DND-41 (cell line): ENCODE data around the gene NXPH1.

Experiments used
- ATAC-seq: fragments of 200-7000 bp; cut with Tn5 transposase; 3 replicates; pipeline ENCODE4 v1.9.1; 2021; ENCODE audit warnings: low read depth; ENCODE audit not compliant: insufficient read depth
- DNase-seq: peaks from one replicate; pipeline ENCODE4 v3.0.0-alpha.2; 2020
- H2AFZ ChIP-seq: 2 replicates; pipeline ENCODE4 v1.6.0; 2012; ENCODE audit warnings: low read depth, low read length
- H3K27ac ChIP-seq: 2 replicates; pipeline ENCODE4 v1.5.1; 2012; ENCODE audit warnings: low read length, inconsistent platforms
- H3K27me3 ChIP-seq: fragments of 200-600 bp; sonication (generic); 2 replicates; pipeline ENCODE4 v1.6.0; 2012; ENCODE audit warnings: low read length, mild to moderate bottlenecking, inconsistent platforms; ENCODE audit not compliant: insufficient read depth, poor library complexity
- H3K36me3 ChIP-seq: 2 replicates; pipeline ENCODE4 v1.5.1; 2012; ENCODE audit warnings: low read length, inconsistent platforms; ENCODE audit not compliant: insufficient read depth
- H3K4me1 ChIP-seq: 2 replicates; pipeline ENCODE4 v1.5.1; 2012; ENCODE audit warnings: mild to moderate bottlenecking, low read length; ENCODE audit not compliant: insufficient read depth
- H3K4me2 ChIP-seq: 2 replicates; pipeline ENCODE4 v1.6.0; 2012; ENCODE audit warnings: mild to moderate bottlenecking, moderate library complexity, low read length, inconsistent platforms; ENCODE audit not compliant: insufficient read depth
- H3K4me3 ChIP-seq, 2 experiments: fragments of 200-600 bp in 1 of 2; shearing (Covaris generic) in 1 of 2; 2 replicates each; pipeline ENCODE4 v1.5.1; 2012 to 2016; ENCODE audit warnings: inconsistent platforms in 2 of 2, low read length in 2 of 2, mild to moderate bottlenecking in 2 of 2, low read depth in 1 of 2, moderate library complexity in 1 of 2
- H3K79me2 ChIP-seq: 2 replicates; pipeline ENCODE4 v1.6.0; 2012; ENCODE audit warnings: low read length, inconsistent platforms; ENCODE audit not compliant: insufficient read depth
- H3K9ac ChIP-seq: 2 replicates; pipeline ENCODE4 v1.6.0; 2012; ENCODE audit warnings: low read depth, mild to moderate bottlenecking, inconsistent platforms, low read length, moderate library complexity
- H3K9me3 ChIP-seq: 2 replicates; pipeline ENCODE4 v1.5.1; 2012; ENCODE audit warnings: low read length, moderate library complexity, mild to moderate bottlenecking, inconsistent platforms; ENCODE audit not compliant: insufficient read depth, severe bottlenecking
- H4K20me1 ChIP-seq: 2 replicates; pipeline ENCODE4 v1.6.0; 2012; ENCODE audit warnings: low read length; ENCODE audit not compliant: insufficient read depth
- CTCF ChIP-seq: IDR thresholded peaks from 2 replicates; pipeline ENCODE4 v1.5.1; 2012; ENCODE audit warnings: borderline replicate concordance, low read length, moderate library complexity, mild to moderate bottlenecking; ENCODE audit not compliant: poor library complexity, severe bottlenecking; ENCODE audit errors: extremely low read depth
- EZH2 ChIP-seq: IDR thresholded peaks from 3 replicates; pipeline ENCODE4 v1.6.1; 2012; ENCODE audit warnings: borderline replicate concordance, low read depth, mild to moderate bottlenecking, moderate library complexity, low read length, inconsistent platforms; ENCODE audit not compliant: severe bottlenecking

NXPH1 gene

GRCh38 chr7:8434290-8435002, 1.0 kb downstream of the NXPH1 start:
- H3K27ac ChIP-seq, result no peak overlapping the region
- H3K9ac ChIP-seq, result no peak overlapping the region
- H4K20me1 ChIP-seq, result no peaks in the 10 kb centered on the region
- H3K36me3 ChIP-seq, result no peaks in the 10 kb centered on the region
- TF ChIP-seq CTCF (no peak), EZH2 (no peak)
- no peaks in the 10 kb centered on the region for H3K9me3 ChIP-seq
- no peak overlapping the region for H2AFZ ChIP-seq
- no peak for DNase-seq
- H3K79me2 ChIP-seq, result no peaks in the 10 kb centered on the region
- ATAC-seq, result no peak
- H3K4me1 ChIP-seq, result no peaks in the 10 kb centered on the region
- H3K4me3 ChIP-seq, result no peak overlapping the region
- H3K27me3 ChIP-seq, result no peaks in the 10 kb centered on the region
- no peak overlapping the region for H3K4me2 ChIP-seq

GRCh38 chr7:8435095-8435494, 1.7 kb downstream of the NXPH1 start:
- TF ChIP-seq CTCF (no peak), EZH2 (no peak)
- Histone ChIP-seq H3K4me2 (no peak overlapping the region), H2AFZ (no peak overlapping the region), H3K4me3 (no peak overlapping the region), H3K36me3 (no peaks in the 10 kb centered on the region), H3K9ac (no peak overlapping the region), H3K27me3 (no peaks in the 10 kb centered on the region), H3K27ac (no peak overlapping the region), H3K79me2 (no peaks in the 10 kb centered on the region), H4K20me1 (no peaks in the 10 kb centered on the region), H3K4me1 (no peaks in the 10 kb centered on the region), H3K9me3 (no peaks in the 10 kb centered on the region)
- DNase-seq (no peak), ATAC-seq (no peak)

- H3K36me3 ChIP-seq, result no peaks in the 10 kb centered on the region
- no peak overlapping the region for H3K9ac ChIP-seq
- TF ChIP-seq EZH2 (no peak), CTCF (no peak)
- ATAC-seq, result no peak
- no peak overlapping the region for H2AFZ ChIP-seq
- H3K9me3 ChIP-seq, result no peaks in the 10 kb centered on the region
- no peak for DNase-seq
- H3K4me3 ChIP-seq, result no peak overlapping the region
- H4K20me1 ChIP-seq, result no peaks in the 10 kb centered on the region
- H3K79me2 ChIP-seq, result no peaks in the 10 kb centered on the region
- no peak overlapping the region for H3K4me2 ChIP-seq
- no peaks in the 10 kb centered on the region for H3K4me1 ChIP-seq
- H3K27ac ChIP-seq, result no peak overlapping the region
- H3K27me3 ChIP-seq, result no peaks in the 10 kb centered on the region
These were observed 2.5 kb downstream of the NXPH1 start for GRCh38 chr7:8435590-8436545.
